A549 (cell line): Measurements from ENCODE around the gene MAGI2.

Experiments used
- BCL3 ChIP-seq: fragments of >200 bp; sonication (Bioruptor Twin); formaldehyde crosslinking; IDR thresholded peaks from 3 replicates; pipeline ENCODE4 v1.6.1; 2016
- CTCF ChIP-seq: fragments of >200 bp; sonication (Bioruptor Twin); formaldehyde crosslinking; IDR thresholded peaks from 3 replicates; pipeline ENCODE4 v1.5.1; 2016
- ESRRA ChIP-seq: fragments of 150-350 bp; IDR thresholded peaks from 2 replicates; pipeline ENCODE4 v1.6.1; 2014; ENCODE audit warnings: mild to moderate bottlenecking, low read length, borderline replicate concordance
- HMGXB4 ChIP-seq: fragments of 250-450 bp; sonication (Bioruptor Pico); IDR thresholded peaks from 2 replicates; pipeline ENCODE4 v1.5.0; 2021; ENCODE audit warnings: mild to moderate bottlenecking, moderate library complexity, borderline replicate concordance
- JUNB ChIP-seq: fragments of >200 bp; sonication (Bioruptor Twin); formaldehyde crosslinking; IDR thresholded peaks from 2 replicates; pipeline ENCODE4 v1.6.1; 2016
- KDM1A ChIP-seq: fragments of 200-600 bp; sonication (generic); IDR thresholded peaks from 2 replicates; pipeline ENCODE4 v1.6.1; 2016; ENCODE audit warnings: low read depth, mild to moderate bottlenecking
- MAFK ChIP-seq: fragments of 450-650 bp; IDR thresholded peaks from 2 replicates; pipeline ENCODE4 v1.6.1; 2014; ENCODE audit not compliant: partially characterized antibody
- MAZ ChIP-seq: fragments of 150-350 bp; IDR thresholded peaks from 2 replicates; pipeline ENCODE4 v1.6.1; 2014; ENCODE audit warnings: antibody characterized with exemption, low read depth, low read length, borderline replicate concordance
- PHF8 ChIP-seq: fragments of 200-600 bp; sonication (generic); IDR thresholded peaks from 2 replicates; pipeline ENCODE4 v1.6.1; 2016; ENCODE audit warnings: low read depth, mild to moderate bottlenecking, antibody characterized with exemption, moderate library complexity, borderline replicate concordance
- POLR2A ChIP-seq: IDR thresholded peaks from 2 replicates; pipeline ENCODE4 v1.6.1; 2012; ENCODE audit warnings: mild to moderate bottlenecking, low read length
- RAD21 ChIP-seq, 2 experiments: fragments of >200 bp in 1 of 2; sonication (Bioruptor Twin) in 1 of 2; formaldehyde crosslinking in 1 of 2; IDR thresholded peaks in 1 of 2; conservative IDR thresholded peaks in 1 of 2; 2 replicates in 1 of 2; 3 replicates in 1 of 2; pipeline ENCODE4 v1.6.1; 2012 to 2018; ENCODE audit warnings: inconsistent platforms in 1 of 2
- TF ChIP-seq, protein P1 (sequence below): fragments of 200-600 bp; sonication (generic); IDR thresholded peaks from 2 replicates; pipeline ENCODE4 v1.6.1; 2016; ENCODE audit warnings: antibody characterized with exemption, mild to moderate bottlenecking, moderate library complexity

DNA sequence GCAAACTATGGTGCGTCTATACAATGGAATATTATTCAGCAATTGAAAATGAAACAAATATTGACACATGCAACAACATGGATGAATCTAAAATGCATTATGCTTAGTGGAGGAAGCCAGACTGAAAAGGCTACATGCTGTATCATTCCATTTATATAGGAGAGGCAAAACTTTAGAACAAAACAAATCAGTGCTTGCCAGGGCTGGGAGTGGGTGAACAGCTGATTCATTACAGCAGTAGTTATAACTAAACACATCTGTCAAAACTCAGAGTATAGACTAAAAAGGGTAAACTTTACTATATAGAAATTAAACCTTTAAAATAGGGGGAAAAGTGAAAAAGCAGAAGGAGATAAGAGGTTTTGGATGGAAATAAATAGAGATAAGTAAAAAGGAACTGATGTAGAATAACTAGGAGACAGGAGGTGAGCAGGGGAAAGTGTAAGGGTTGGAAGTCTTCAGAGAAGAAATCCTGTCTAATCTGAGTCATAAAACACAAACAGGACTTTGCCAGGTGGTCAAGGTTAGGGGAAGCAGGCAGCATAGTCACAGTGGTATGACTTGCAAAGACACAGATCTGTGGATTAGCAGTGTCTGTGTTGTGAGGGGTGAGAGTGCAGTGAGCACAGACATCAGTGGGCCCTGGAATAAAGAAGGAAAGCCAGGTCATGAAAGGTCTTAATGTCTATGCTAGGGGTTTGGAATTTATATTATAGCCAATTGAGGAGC lies 1305.1 kb downstream of the MAGI2 start:
- TF ChIP-seq, protein P1, sequence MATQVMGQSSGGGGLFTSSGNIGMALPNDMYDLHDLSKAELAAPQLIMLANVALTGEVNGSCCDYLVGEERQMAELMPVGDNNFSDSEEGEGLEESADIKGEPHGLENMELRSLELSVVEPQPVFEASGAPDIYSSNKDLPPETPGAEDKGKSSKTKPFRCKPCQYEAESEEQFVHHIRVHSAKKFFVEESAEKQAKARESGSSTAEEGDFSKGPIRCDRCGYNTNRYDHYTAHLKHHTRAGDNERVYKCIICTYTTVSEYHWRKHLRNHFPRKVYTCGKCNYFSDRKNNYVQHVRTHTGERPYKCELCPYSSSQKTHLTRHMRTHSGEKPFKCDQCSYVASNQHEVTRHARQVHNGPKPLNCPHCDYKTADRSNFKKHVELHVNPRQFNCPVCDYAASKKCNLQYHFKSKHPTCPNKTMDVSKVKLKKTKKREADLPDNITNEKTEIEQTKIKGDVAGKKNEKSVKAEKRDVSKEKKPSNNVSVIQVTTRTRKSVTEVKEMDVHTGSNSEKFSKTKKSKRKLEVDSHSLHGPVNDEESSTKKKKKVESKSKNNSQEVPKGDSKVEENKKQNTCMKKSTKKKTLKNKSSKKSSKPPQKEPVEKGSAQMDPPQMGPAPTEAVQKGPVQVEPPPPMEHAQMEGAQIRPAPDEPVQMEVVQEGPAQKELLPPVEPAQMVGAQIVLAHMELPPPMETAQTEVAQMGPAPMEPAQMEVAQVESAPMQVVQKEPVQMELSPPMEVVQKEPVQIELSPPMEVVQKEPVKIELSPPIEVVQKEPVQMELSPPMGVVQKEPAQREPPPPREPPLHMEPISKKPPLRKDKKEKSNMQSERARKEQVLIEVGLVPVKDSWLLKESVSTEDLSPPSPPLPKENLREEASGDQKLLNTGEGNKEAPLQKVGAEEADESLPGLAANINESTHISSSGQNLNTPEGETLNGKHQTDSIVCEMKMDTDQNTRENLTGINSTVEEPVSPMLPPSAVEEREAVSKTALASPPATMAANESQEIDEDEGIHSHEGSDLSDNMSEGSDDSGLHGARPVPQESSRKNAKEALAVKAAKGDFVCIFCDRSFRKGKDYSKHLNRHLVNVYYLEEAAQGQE, result no peak
- TF ChIP-seq BCL3 (no peak), CTCF (no peak), RAD21 (conservative IDR thresholded peaks at IDR 0.05 in 1 of 2, IDR thresholded peaks at IDR 0.05 in 1 of 2) (no peak), POLR2A (no peak), ESRRA (no peak), HMGXB4 (CRISPR knock-in tag) (no peak), KDM1A (no peak), MAFK (no peak), MAZ (no peak), PHF8 (no peak), JUNB (no peak)
